NCI-H510A (cell line): Measurements from ENCODE around the gene MED8.
A peak's percentile ranks its signal among the peaks of the same experiment; 100 is the strongest.

ENCODE experiments used
- DNase-seq: peaks from one replicate; lab custom pipeline; 2025; lab: John Stamatoyannopoulos, UW

Gene MED8

GRCh38 chr1:43358746-43359693 lies 30.6 kb downstream of the MED8 start, which contains the start of gene CDC20:
Gene CDC20, plus strand, starts transcription at chr1:43358981. Its CDS starts 235 bp downstream, at chr1:43359216.
- DNase-seq = peak; percentile 100

GRCh38 chr1:43358121-43358745 lies 31.4 kb downstream of the MED8 start:
- DNase-seq = peak; percentile 87

GRCh38 chr1:43357251-43357650 lies 32.3 kb downstream of the MED8 start:
- no peak for DNase-seq

- DNase-seq = no peak
These were observed 34.7 kb downstream of the MED8 start for GRCh38 chr1:43354936-43355335.

DNA sequence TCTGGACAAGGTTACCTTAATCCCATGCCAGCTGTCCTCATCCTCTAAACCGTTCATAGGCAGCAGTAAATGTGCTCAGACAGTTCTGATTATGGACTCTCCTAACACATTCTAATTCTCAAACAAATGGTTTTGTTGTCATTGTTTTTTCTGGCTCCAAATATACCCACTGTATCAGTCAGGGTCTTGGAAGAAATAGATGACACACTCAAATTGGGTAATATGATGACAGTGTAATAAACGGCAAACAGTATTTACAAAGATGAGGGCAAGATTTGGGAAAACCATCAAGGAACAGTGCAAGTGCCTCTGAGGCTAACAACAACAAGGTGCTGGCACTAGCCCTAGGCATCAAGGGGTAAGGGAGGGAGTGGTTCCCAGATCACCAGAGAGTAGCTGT lies 35.1 kb downstream of the MED8 start:
- no peak for DNase-seq

GRCh38 chr1:43352881-43353280 lies 36.7 kb downstream of the MED8 start:
- no peak for DNase-seq

DNA sequence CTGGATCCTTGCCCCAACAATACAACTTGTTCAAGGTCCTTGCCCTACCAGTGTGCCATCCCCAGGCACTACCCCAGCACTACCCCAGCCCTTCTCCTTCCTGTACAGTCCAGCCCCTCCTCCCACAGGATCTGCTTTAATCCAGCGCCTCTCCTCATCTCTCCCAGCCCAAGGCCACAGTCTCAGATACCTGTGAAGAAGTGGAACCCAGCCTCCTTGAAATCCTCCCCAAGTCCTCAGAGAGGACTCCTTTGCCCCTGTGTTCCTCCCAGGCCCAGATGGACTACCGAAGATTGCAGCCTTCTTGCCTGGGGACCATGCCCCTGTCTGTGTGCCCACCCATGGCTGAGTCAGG lies 37.3 kb downstream of the MED8 start:
- DNase-seq = no peak

GRCh38 chr1:43351421-43352350 lies 37.9 kb downstream of the MED8 start:
- DNase-seq = no peak

DNA sequence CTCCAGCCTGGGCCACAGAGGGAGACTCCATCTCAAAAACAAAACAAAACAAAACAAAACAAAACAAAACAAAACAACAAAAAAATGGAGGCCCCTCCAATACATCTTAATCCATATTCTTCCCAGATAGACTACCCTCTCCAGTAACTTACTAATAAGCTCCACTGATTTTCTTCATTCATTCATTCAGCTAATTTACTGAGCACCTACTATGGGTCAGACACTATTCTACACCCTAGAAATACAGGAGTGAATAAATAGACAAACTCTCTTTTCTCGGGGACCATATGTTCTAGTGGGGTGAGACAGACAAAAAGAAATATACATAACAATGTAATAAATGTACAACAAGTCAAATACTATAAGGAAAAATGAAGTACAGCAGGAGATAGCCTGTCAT lies 38.6 kb downstream of the MED8 start:
- DNase-seq = no peak

- peak; percentile 57 for DNase-seq
These were observed 39.9 kb downstream of the MED8 start for GRCh38 chr1:43349594-43350306.

DNA sequence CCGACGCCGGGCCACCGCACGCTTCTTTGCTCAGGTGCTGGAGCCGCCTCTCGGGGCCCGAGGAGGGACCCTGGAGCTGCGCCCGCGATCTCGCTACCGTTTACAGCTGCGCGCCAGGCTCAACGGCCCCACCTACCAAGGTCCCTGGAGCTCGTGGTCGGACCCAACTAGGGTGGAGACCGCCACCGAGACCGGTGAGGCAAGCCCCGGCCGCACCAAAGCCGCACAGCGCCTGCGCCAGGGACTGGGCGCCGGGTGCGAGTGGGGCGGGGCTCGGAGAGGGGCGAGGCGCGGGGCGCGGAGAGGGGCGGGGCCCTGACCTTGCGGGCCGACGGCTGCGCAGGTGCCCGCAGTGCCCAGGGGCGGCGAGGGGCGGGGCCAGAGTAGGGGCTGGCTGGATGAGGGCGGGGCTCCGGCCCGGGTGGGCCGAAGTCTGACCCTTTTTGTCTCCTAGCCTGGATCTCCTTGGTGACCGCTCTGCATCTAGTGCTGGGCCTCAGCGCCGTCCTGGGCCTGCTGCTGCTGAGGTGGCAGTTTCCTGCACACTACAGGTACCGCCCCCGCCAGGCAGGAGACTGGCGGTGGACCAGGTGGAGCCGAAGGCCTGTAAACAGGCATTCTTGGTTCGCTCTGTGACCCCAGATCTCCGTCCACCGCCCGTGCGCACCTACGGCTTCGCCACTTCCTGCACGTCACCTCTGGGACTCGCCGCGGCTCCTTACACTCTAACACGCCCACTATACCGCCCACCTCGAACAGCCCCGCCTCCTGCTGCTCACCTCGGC lies 40.6 kb downstream of the MED8 start:
- peak; percentile 100 for DNase-seq

GRCh38 chr1:43348343-43348808 lies 41.2 kb downstream of the MED8 start:
- DNase-seq = peak; percentile 98

DNA sequence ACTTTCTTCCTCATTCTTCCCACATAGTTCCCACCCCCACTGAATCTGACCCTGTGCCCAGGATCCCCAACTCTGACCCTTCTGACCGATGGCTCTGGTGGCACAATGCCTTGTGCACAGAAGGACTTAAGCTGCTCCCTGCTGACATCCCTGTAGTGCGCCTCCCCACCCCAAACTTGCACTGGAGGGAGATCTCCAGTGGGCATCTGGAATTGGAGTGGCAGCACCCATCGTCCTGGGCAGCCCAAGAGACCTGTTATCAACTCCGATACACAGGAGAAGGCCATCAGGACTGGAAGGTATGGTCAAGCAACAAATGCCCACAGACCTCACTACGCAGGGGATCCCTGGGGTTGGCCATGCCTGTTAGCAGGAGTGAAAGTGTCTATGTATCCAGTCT lies 43.0 kb downstream of the MED8 start:
- no peak for DNase-seq

DNA sequence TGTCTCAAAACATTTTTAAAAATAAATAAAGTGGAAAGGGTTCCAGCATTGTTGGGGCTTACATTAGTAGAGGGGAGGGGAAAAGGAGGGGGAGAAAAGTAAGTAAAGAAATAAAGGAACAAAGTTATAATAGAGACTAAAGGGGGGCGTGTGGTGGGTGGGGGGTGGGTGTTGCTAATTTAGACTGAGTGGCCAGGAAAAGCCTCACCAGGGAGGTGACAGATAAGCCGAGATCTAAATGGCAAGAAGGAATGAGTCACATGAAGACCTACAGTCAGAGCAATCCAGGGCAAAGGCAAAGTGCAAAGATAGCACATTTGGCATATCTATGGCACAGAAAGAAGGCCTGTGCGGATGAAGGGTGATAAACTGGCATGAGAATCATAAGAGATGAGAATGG lies 44.5 kb downstream of the MED8 start:
- no peak for DNase-seq

- no peak for DNase-seq
These were observed 45.2 kb downstream of the MED8 start for GRCh38 chr1:43344267-43344850.

DNA sequence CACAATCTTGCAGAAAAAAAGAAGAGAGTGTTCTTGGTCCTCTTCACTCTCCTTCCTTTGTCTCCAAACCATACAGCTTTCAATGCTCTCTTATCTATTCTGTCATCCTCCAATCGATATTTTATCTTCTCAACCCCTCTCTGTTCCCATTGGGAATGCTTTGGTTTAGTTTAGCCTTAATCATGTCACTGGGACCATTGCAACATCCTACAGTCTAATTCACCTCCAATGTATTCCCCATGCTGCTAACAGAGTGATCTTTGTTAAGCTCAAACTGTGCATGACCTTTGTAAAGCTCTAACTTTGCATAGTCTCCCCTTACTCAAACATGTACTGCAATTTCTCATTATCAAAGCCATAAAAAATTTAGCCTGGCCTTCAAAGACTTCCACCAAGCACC lies 49.0 kb downstream of the MED8 start:
- DNase-seq = no peak

GRCh38 chr1:43339584-43340232 lies 49.9 kb downstream of the MED8 start:
- DNase-seq = no peak

DNA sequence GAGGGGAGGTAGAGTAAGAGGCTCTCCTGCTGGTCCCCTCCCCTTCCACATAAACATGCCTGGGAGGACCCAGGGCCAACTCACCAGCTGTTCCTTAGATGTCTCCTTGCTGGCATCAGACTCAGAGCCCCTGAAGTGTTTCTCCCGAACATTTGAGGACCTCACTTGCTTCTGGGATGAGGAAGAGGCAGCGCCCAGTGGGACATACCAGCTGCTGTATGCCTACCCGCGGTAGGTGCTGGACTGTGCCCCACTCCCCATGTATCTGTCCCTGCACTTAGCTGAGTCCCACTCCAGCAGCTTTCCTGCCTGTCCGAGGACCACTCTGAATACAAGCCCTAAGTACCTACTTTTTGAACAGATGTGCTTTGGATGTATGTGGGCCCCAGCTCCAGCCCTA lies 51.6 kb downstream of the MED8 start:
- DNase-seq = no peak

- no peak for DNase-seq
These were observed 52.0 kb downstream of the MED8 start, which contains the start of gene MPL for GRCh38 chr1:43337588-43337987. Gene MPL, plus strand, starts transcription at chr1:43337818. Its CDS starts 31 bp downstream, at chr1:43337849.
